ENCODE results near the gene CLSTN2.
A peak's percentile ranks its signal among the peaks of the same experiment; 100 is the strongest.

CLSTN2 gene

GRCh38 chr3:139935016-139935865 is at the start of gene CLSTN2:
TSS of gene CLSTN2 (plus strand) at chr3:139935185.
- Histone ChIP-seq H3K27me3 (peaks cover 35 to 45% (median 43%) of the 10 kb centered on the region in 11 experiments), H3K27ac (no peak within 1 kb of the TSS), H3K4me3 (peak within 1 kb of the TSS; percentile 57 to 74 (median 64)), H4K20me1 (peaks cover 0 to 21% (median 10%) of the 10 kb centered on the region in 11 experiments; a peak in 10 of 22 replicates), H3K9me3 (replicated peaks in 1 of 11) (no peaks in the 10 kb centered on the region), H3K4me2 (peak within 1 kb of the TSS; percentile 96 to 100 (median 99)), H3K9ac (peak within 1 kb of the TSS in 10 of 11 experiments; percentile 6 to 70 (median 47); a peak in 16 of 22 replicates), H3K4me1 (peaks cover 11 to 20% (median 16%) of the 10 kb centered on the region in 10 experiments; a peak in 19 of 20 replicates), H3K36me3 (no peaks in the 10 kb centered on the region)
- TF ChIP-seq Cebpa-rat (IDR thresholded peaks at IDR 0.05) = no peak

- H3K4me1 ChIP-seq = no peaks in the 10 kb centered on the region
- H3K4me3 ChIP-seq = no peak overlapping the region
- H4K20me1 ChIP-seq = no peaks in the 10 kb centered on the region
- no peak overlapping the region for H3K27ac ChIP-seq
- no peak for TF ChIP-seq Cebpa-rat (IDR thresholded peaks at IDR 0.05)
- H3K4me2 ChIP-seq = no peak overlapping the region
- no peak overlapping the region for H3K9ac ChIP-seq
- H3K27me3 ChIP-seq = no peaks in the 10 kb centered on the region
- peaks cover 0 to 12% (median 5%) of the 10 kb centered on the region in 11 experiments; a peak in 9 of 22 replicates for H3K9me3 ChIP-seq (replicated peaks in 1 of 11)
- no peaks in the 10 kb centered on the region for H3K36me3 ChIP-seq
These were observed 47.6 kb upstream of the CLSTN2 start for GRCh38 chr3:139887431-139887830.

- H3K36me3 ChIP-seq = no peaks in the 10 kb centered on the region
- no peaks in the 10 kb centered on the region for H3K4me1 ChIP-seq
- H3K9me3 ChIP-seq (replicated peaks in 1 of 11) = no peaks in the 10 kb centered on the region
- no peak overlapping the region for H3K4me2 ChIP-seq
- H3K27me3 ChIP-seq = no peaks in the 10 kb centered on the region
- H3K9ac ChIP-seq = no peak overlapping the region
- TF ChIP-seq Cebpa-rat (IDR thresholded peaks at IDR 0.05) = no peak
- no peak overlapping the region for H3K27ac ChIP-seq
- no peaks in the 10 kb centered on the region for H4K20me1 ChIP-seq
- H3K4me3 ChIP-seq = no peak overlapping the region
These were observed 46.3 kb upstream of the CLSTN2 start for GRCh38 chr3:139888561-139889140.

DNA sequence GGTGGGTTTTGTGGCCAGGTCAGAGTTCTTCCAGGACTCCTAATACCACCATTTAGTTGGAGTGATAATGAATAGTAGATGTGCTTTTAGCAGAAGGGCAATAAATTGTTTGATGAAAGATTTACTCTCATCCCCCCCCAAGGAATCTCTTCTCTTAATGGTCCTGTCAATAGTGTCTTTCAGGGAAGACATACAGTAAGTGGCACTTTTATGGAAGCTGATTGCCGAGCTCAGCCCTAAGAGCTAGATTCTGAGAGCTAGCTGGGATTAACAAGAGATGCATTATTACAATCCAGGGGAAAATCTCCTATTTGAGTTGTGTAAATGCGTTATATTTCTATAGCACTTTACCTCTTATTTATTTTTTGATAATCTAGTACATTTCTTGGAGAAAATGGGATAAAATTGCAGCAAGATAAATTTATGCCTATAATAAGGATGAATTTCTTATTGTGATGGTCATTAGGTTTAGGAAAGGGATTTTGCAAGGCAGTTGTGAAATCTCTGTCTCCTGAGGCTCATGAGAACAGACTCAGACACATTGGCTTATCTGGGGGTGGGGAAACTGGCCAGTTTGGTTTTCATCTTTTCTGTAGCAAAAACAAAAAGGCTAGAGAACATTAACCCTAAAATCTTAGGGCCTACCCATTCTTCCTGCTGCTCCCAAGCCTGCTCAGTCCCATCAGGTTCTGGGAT is 41.6 kb upstream of the CLSTN2 start:
- no peak for TF ChIP-seq Cebpa-rat (IDR thresholded peaks at IDR 0.05)
- H3K4me1 ChIP-seq = peaks cover 0 to 9% (median 0%) of the 10 kb centered on the region in 10 experiments; a peak in 3 of 20 replicates
- no peak overlapping the region for H3K4me2 ChIP-seq
- H3K9ac ChIP-seq = no peak overlapping the region
- H3K27me3 ChIP-seq = no peaks in the 10 kb centered on the region
- no peak overlapping the region for H3K27ac ChIP-seq
- H3K36me3 ChIP-seq = no peaks in the 10 kb centered on the region
- no peaks in the 10 kb centered on the region for H3K9me3 ChIP-seq (replicated peaks in 1 of 11)
- no peaks in the 10 kb centered on the region for H4K20me1 ChIP-seq
- H3K4me3 ChIP-seq = no peak overlapping the region

DNA sequence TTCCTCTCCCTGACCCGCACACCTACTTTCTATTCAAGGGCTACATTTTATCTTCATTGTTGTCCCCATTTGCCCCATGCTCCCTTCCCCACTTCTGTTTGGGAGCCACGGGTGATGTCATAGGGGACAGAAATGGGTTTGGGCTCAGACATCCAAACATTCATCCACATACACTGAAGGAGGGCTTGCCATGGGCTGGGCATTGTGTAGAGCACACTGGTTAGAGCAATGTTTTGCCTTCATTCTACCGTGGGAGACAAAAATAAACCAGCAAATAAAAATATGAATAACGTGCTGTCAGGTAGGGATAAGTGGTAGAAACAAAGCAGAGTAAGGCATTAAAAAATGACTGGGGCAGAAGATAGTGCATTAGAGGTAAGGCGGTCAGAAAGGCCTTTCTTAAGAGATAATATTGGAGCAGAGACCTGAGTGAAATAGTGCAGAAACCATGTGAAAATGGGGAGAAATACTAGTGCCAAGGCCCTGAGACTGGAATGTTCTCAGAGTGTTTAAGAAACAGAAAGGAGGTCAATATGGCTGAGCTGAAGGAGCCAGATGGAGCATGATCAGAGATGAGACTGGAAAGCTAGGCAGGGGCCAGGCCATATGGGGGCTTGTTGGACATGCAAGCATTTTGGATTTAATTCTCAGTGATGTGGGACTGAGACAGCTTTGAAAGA is 40.9 kb upstream of the CLSTN2 start:
- Histone ChIP-seq H3K9me3 (replicated peaks in 1 of 11) (no peaks in the 10 kb centered on the region), H3K9ac (no peak overlapping the region), H3K4me1 (peaks cover 0 to 9% (median 0%) of the 10 kb centered on the region in 10 experiments; a peak in 3 of 20 replicates), H3K27ac (no peak overlapping the region), H3K36me3 (no peaks in the 10 kb centered on the region), H3K4me3 (no peak overlapping the region), H3K27me3 (no peaks in the 10 kb centered on the region), H4K20me1 (no peaks in the 10 kb centered on the region), H3K4me2 (0 out of 22 replicates have a peak overlapping the region, but pooled peaks of 1 of the 11 experiments have one; percentile 28)
- no peak for TF ChIP-seq Cebpa-rat (IDR thresholded peaks at IDR 0.05)

GRCh38 chr3:139894643-139894989 is 40.4 kb upstream of the CLSTN2 start:
- no peaks in the 10 kb centered on the region for H3K27me3 ChIP-seq

GRCh38 chr3:139897759-139898158 is 37.2 kb upstream of the CLSTN2 start:
- Histone ChIP-seq H3K9me3 (replicated peaks in 1 of 11) (no peaks in the 10 kb centered on the region), H3K4me2 (no peak overlapping the region), H3K27me3 (no peaks in the 10 kb centered on the region), H3K9ac (no peak overlapping the region), H3K36me3 (no peaks in the 10 kb centered on the region), H4K20me1 (no peaks in the 10 kb centered on the region), H3K4me1 (peaks cover 0 to 9% (median 0%) of the 10 kb centered on the region in 10 experiments; a peak in 3 of 20 replicates), H3K27ac (no peak overlapping the region), H3K4me3 (no peak overlapping the region)
- TF ChIP-seq Cebpa-rat (IDR thresholded peaks at IDR 0.05) = peak in 7 of 11 experiments; percentile 31 to 89 (median 57); a peak in 10 of 22 replicates

More at GRCh38 chr3:139894643-139894989, 40.4 kb upstream of the CLSTN2 start:
- no peaks in the 10 kb centered on the region for H3K9me3 ChIP-seq (replicated peaks in 1 of 11)
- H3K9ac ChIP-seq = no peak overlapping the region
- no peak for TF ChIP-seq Cebpa-rat (IDR thresholded peaks at IDR 0.05)
- peak overlapping the region in 1 of 11 experiments; percentile 28; a peak in 1 of 22 replicates for H3K4me2 ChIP-seq
- H3K36me3 ChIP-seq = no peaks in the 10 kb centered on the region
- peaks cover 0 to 9% (median 0%) of the 10 kb centered on the region in 10 experiments; a peak in 3 of 20 replicates for H3K4me1 ChIP-seq
- H3K4me3 ChIP-seq = no peak overlapping the region
- no peaks in the 10 kb centered on the region for H4K20me1 ChIP-seq
- H3K27ac ChIP-seq = no peak overlapping the region

- Histone ChIP-seq H3K36me3 (no peaks in the 10 kb centered on the region), H3K27me3 (no peaks in the 10 kb centered on the region), H3K9me3 (replicated peaks in 1 of 11) (no peaks in the 10 kb centered on the region), H3K4me3 (no peak overlapping the region), H4K20me1 (no peaks in the 10 kb centered on the region), H3K4me2 (peak overlapping the region in 5 of 11 experiments; percentile 7 to 67 (median 47); a peak in 7 of 22 replicates), H3K9ac (no peak overlapping the region), H3K4me1 (peaks cover 0 to 32% (median 6%) of the 10 kb centered on the region in 10 experiments; a peak in 8 of 20 replicates), H3K27ac (peak overlapping the region in 1 of 11 experiments; percentile 18; a peak in 1 of 22 replicates)
- TF ChIP-seq Cebpa-rat (IDR thresholded peaks at IDR 0.05) = no peak
These were observed 28.6 kb upstream of the CLSTN2 start for GRCh38 chr3:139906418-139906817.
